Mesendoderm (in vitro differentiated cells): Measurements from ENCODE around the gene TMTC1.

Experiments
- DNase-seq: peaks from one replicate; pipeline ENCODE4 v3.0.0; 2013
- H2AK5ac ChIP-seq: 2 replicates; pipeline ENCODE4 v1.6.1; 2013; ENCODE audit warnings: low read length, inconsistent platforms
- H2BK120ac ChIP-seq: 2 replicates; pipeline ENCODE4 v1.6.1; 2013; ENCODE audit warnings: low read depth, mild to moderate bottlenecking, low read length, moderate library complexity, mixed read lengths
- H2BK15ac ChIP-seq: replicated peaks from 2 replicates; pipeline ENCODE4 v1.6.1; 2013; ENCODE audit warnings: low read depth, mild to moderate bottlenecking, moderate library complexity
- H2BK5ac ChIP-seq: 2 replicates; pipeline ENCODE4 v1.6.1; 2013; ENCODE audit warnings: low read length, inconsistent platforms
- H3K18ac ChIP-seq: 2 replicates; pipeline ENCODE4 v1.6.1; 2013; ENCODE audit warnings: mild to moderate bottlenecking, low read length, mixed read lengths
- H3K23ac ChIP-seq: one replicate; pipeline ENCODE4 v1.6.1; 2013; ENCODE audit warnings: low read length
- H3K27ac ChIP-seq: 2 replicates; pipeline ENCODE4 v1.5.1; 2013; ENCODE audit warnings: low read depth, mild to moderate bottlenecking, inconsistent platforms, low read length, moderate library complexity
- H3K27me3 ChIP-seq: 2 replicates; pipeline ENCODE4 v1.6.1; 2013; ENCODE audit warnings: low read length, control low read depth, mild to moderate bottlenecking, inconsistent platforms; ENCODE audit not compliant: insufficient read depth, poor library complexity
- H3K36me3 ChIP-seq: 2 replicates; pipeline ENCODE4 v1.6.1; 2013; ENCODE audit warnings: low read length, inconsistent platforms; ENCODE audit not compliant: control insufficient read depth, insufficient read depth
- H3K4ac ChIP-seq: one replicate; pipeline ENCODE4 v1.6.1; 2013; ENCODE audit warnings: low read depth, mild to moderate bottlenecking, low read length, moderate library complexity
- H3K4me1 ChIP-seq: 2 replicates; pipeline ENCODE4 v1.6.1; 2013; ENCODE audit warnings: low read depth, low read length, inconsistent platforms; ENCODE audit not compliant: control insufficient read depth
- H3K4me2 ChIP-seq: 2 replicates; pipeline ENCODE4 v1.6.1; 2013; ENCODE audit warnings: low read length
- H3K4me3 ChIP-seq: 2 replicates; pipeline ENCODE4 v1.5.1; 2013; ENCODE audit warnings: mild to moderate bottlenecking, low read length
- H3K56ac ChIP-seq: one replicate; pipeline ENCODE4 v1.6.1; 2013; ENCODE audit warnings: low read length
- H3K79me1 ChIP-seq: 2 replicates; pipeline ENCODE4 v1.6.1; 2013; ENCODE audit warnings: low read length, inconsistent platforms
- H3K79me2 ChIP-seq: 2 replicates; pipeline ENCODE4 v1.6.1; 2013; ENCODE audit warnings: mild to moderate bottlenecking, low read length; ENCODE audit not compliant: control insufficient read depth, insufficient read depth
- H3K9ac ChIP-seq: 2 replicates; pipeline ENCODE4 v1.6.1; 2013; ENCODE audit warnings: low read length, inconsistent platforms
- H4K5ac ChIP-seq: one replicate; pipeline ENCODE4 v1.6.1; 2013; ENCODE audit warnings: low read length
- H4K8ac ChIP-seq: one replicate; pipeline ENCODE4 v1.6.1; 2013; ENCODE audit warnings: low read depth, mild to moderate bottlenecking, control low read depth, low read length, moderate library complexity
- WGBS: extraction: QIAGEN DNeasy Blood & Tissue Kit; methylation state at CpG from one replicate; pipeline ENCODE4 v1.1.7; 2013; ENCODE audit warnings: low lambda C conversion rate, missing lambda C conversion rate; ENCODE audit not compliant: insufficient coverage; ENCODE audit errors: extremely low coverage; 5-methylcytosine and 5-hydroxymethylcytosine counted together

Gene TMTC1

DNA sequence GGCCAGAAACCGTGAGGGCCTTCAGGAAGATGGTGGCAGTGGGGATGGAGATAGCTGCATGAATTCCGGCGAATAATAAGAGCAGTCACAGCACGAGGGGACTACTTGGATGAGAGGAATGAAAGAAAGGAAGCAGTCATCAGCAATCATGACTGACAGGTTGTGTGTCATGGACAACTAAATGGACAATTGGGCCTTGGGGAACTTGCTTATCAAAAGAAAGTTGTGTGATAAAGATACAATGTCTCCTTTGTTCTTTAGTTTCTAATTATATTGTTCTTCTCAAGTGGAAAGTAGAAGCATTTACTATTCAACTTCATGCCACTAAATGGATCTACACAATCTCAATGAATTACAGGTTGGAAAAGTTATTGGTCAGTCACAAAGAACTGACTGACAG, 130.5 kb downstream of the TMTC1 start:
- no peak overlapping the region for H2BK5ac ChIP-seq
- H3K23ac ChIP-seq: no peak overlapping the region
- no peaks in the 10 kb centered on the region for H3K4me1 ChIP-seq
- no peak overlapping the region for H2BK120ac ChIP-seq
- no CpG with 5 or more reads among the region's 4 CpGs for WGBS
- no peak overlapping the region for H3K18ac ChIP-seq
- no peak overlapping the region for H4K5ac ChIP-seq
- no peaks in the 10 kb centered on the region for H3K27me3 ChIP-seq
- H3K4ac ChIP-seq: no peak overlapping the region
- no peak overlapping the region for H3K4me2 ChIP-seq
- H3K4me3 ChIP-seq: no peak overlapping the region
- no peak for DNase-seq
- H3K79me2 ChIP-seq: no peaks in the 10 kb centered on the region
- H4K8ac ChIP-seq: no peak overlapping the region
- no peak overlapping the region for H3K27ac ChIP-seq
- no peak overlapping the region for H2AK5ac ChIP-seq
- no peak overlapping the region for H3K9ac ChIP-seq
- no peaks in the 10 kb centered on the region for H3K79me1 ChIP-seq
- H3K36me3 ChIP-seq: no peaks in the 10 kb centered on the region
- H3K56ac ChIP-seq: no peak overlapping the region
- no peak overlapping the region for H2BK15ac ChIP-seq

DNA sequence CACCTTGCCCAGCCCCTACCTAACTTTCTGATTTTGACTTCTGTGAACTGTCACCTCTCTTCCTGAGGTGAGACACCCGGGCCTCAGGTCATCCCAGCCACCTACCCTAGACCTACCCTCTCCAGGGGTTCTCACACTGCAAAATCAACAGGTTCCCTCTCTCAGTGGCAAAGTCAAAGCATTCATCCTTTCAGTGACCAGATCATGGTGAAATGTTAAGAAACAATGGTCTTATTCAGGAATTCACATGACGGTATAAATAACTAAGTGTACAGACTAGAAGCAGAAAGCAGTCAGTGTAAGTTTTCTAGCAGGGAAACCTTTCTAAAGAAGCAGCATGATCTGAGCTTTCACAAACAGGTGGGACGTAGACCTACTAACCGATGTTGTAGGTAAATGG, 133.4 kb downstream of the TMTC1 start:
- H3K27ac ChIP-seq: no peak overlapping the region
- H3K79me2 ChIP-seq: no peaks in the 10 kb centered on the region
- no peak overlapping the region for H3K4ac ChIP-seq
- H3K79me1 ChIP-seq: no peaks in the 10 kb centered on the region
- H3K4me2 ChIP-seq: no peak overlapping the region
- no peak overlapping the region for H3K56ac ChIP-seq
- H4K8ac ChIP-seq: no peak overlapping the region
- H3K4me3 ChIP-seq: no peak overlapping the region
- no peak for DNase-seq
- H2AK5ac ChIP-seq: no peak overlapping the region
- H3K9ac ChIP-seq: no peak overlapping the region
- H4K5ac ChIP-seq: no peak overlapping the region
- H3K4me1 ChIP-seq: no peaks in the 10 kb centered on the region
- no CpG with 5 or more reads among the region's 4 CpGs for WGBS
- H3K18ac ChIP-seq: no peak overlapping the region
- no peak overlapping the region for H2BK15ac ChIP-seq
- H2BK5ac ChIP-seq: no peak overlapping the region
- no peak overlapping the region for H2BK120ac ChIP-seq
- H3K27me3 ChIP-seq: no peaks in the 10 kb centered on the region
- H3K23ac ChIP-seq: no peak overlapping the region
- H3K36me3 ChIP-seq: no peaks in the 10 kb centered on the region

GRCh38 chr12:29649722-29650121, 134.0 kb downstream of the TMTC1 start:
- Histone ChIP-seq H4K8ac (no peak overlapping the region), H2BK5ac (no peak overlapping the region), H2BK120ac (no peak overlapping the region), H3K4me3 (no peak overlapping the region), H3K27ac (no peak overlapping the region), H2AK5ac (no peak overlapping the region), H3K27me3 (no peaks in the 10 kb centered on the region), H3K18ac (no peak overlapping the region), H4K5ac (no peak overlapping the region), H3K4ac (no peak overlapping the region), H3K56ac (no peak overlapping the region), H3K79me2 (no peaks in the 10 kb centered on the region), H3K9ac (no peak overlapping the region), H3K79me1 (no peaks in the 10 kb centered on the region), H3K36me3 (no peaks in the 10 kb centered on the region), H3K4me2 (no peak overlapping the region), H3K4me1 (no peaks in the 10 kb centered on the region), H2BK15ac (no peak overlapping the region), H3K23ac (no peak overlapping the region)
- no CpG with 5 or more reads among the region's 2 CpGs for WGBS
- no peak for DNase-seq

DNA sequence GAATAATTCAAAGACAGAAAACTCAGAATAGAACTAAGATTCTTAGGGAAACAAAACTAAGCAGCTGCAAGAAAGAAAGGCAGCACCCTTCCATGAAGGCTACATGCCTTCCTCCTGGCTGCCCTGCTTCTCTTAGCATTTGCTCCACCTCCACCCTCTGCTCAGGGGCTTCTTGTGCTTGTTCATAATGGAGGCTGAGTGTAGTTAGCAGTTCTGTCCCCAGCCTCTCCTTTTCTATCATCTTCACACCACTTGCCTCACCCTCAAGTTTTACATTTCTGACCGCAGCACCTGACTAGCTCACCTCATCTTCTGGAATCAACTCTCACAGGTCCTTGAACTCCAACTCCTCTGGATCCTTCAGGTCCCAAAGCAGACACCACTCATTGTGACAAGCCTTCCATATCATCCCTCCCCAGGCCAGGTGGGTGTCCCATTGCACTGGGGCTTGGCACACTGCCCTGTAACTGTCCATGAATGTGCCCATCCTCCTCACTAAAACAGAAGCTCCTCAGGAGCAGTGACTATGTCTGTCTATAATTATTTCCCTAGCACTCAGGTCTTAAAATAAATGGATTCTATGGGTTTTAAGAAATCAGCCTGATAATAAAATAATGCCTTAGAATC, 139.1 kb downstream of the TMTC1 start:
- WGBS: no CpG with 5 or more reads among the region's 1 CpG
- no peak overlapping the region for H4K8ac ChIP-seq
- no peak overlapping the region for H2BK5ac ChIP-seq
- DNase-seq: peak; percentile 14
- no peak overlapping the region for H3K27ac ChIP-seq
- no peak overlapping the region for H3K56ac ChIP-seq
- H3K9ac ChIP-seq: no peak overlapping the region
- no peaks in the 10 kb centered on the region for H3K79me1 ChIP-seq
- no peaks in the 10 kb centered on the region for H3K27me3 ChIP-seq
- H2AK5ac ChIP-seq: no peak overlapping the region
- no peak overlapping the region for H3K23ac ChIP-seq
- no peak overlapping the region for H2BK15ac ChIP-seq
- no peaks in the 10 kb centered on the region for H3K36me3 ChIP-seq
- H3K4ac ChIP-seq: no peak overlapping the region
- no peak overlapping the region for H3K4me2 ChIP-seq
- H2BK120ac ChIP-seq: no peak overlapping the region
- H3K79me2 ChIP-seq: no peaks in the 10 kb centered on the region
- H4K5ac ChIP-seq: no peak overlapping the region
- H3K18ac ChIP-seq: no peak overlapping the region
- peaks cover 4% of the 10 kb centered on the region for H3K4me1 ChIP-seq
- H3K4me3 ChIP-seq: no peak overlapping the region

- peak; percentile 84 for DNase-seq
- Histone ChIP-seq H2BK15ac (no peak overlapping the region), H3K18ac (peak overlapping the region; percentile 82), H3K4ac (peak overlapping the region; percentile 75), H2AK5ac (no peak overlapping the region), H3K56ac (peak overlapping the region; percentile 81), H3K4me3 (no peak overlapping the region), H2BK120ac (peak overlapping the region; percentile 63), H3K27me3 (no peaks in the 10 kb centered on the region), H3K27ac (peak overlapping the region; percentile 78), H3K79me2 (no peaks in the 10 kb centered on the region), H3K23ac (peak overlapping the region; percentile 66), H4K5ac (peak overlapping the region; percentile 81), H2BK5ac (peak overlapping the region; percentile 67), H4K8ac (no peak overlapping the region), H3K4me2 (no peak overlapping the region), H3K4me1 (peaks cover 4% of the 10 kb centered on the region), H3K79me1 (no peaks in the 10 kb centered on the region), H3K36me3 (no peaks in the 10 kb centered on the region), H3K9ac (peak overlapping the region; percentile 34)
- no CpG with 5 or more reads among the region's 13 CpGs for WGBS
Measured at GRCh38 chr12:29640589-29641345, 143.0 kb downstream of the TMTC1 start.
